SK-N-DZ (cell line): ENCODE data around the gene PTPRJ.

Source experiments
- DNase-seq: peaks from one replicate; pipeline ENCODE4 v3.0.0-alpha.2; 2015; ENCODE audit warnings: low spot score

PTPRJ gene

GRCh38 chr11:48093323-48093722 is 113.0 kb downstream of the PTPRJ start:
- no peak for DNase-seq

GRCh38 chr11:48093795-48094642 is 113.7 kb downstream of the PTPRJ start:
- no peak for DNase-seq

DNA sequence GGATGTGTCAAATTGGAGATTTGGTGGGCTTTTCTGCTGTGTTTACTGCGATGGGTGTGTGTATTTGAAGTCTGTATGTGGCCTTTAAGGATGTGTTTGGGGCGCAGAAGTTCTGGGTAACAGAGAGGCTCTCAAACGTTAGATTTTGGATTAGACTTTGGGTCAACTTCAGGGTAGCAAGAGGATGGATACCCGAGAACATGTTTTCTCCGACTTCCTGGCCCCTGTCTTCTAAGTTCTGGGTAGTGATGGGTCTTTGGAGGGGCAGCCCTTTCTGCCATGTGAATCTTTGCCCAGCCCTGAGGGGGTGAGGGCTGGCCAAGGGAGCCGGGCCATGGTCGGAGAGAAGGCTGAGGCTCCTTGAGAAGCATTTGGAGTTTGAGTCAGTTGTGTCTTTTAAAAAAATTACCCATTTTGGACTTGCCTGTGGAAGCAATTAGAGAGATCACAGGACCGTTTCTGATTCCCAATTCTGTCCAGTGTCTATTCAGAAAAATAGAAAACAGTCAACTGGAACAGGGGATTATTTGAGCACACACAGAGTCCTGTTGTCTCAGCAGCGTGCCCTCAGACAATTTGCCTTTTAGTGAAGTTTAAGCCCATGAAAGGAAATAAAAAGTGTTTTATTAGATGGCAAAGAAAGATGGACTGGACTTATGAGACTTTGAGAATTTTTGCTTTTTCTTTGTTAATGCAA is 114.4 kb downstream of the PTPRJ start:
- DNase-seq = no peak

- no peak for DNase-seq
Observed at GRCh38 chr11:48095779-48096470, 115.6 kb downstream of the PTPRJ start.

- DNase-seq = no peak
Observed at GRCh38 chr11:48096588-48097525, 116.5 kb downstream of the PTPRJ start.

DNA sequence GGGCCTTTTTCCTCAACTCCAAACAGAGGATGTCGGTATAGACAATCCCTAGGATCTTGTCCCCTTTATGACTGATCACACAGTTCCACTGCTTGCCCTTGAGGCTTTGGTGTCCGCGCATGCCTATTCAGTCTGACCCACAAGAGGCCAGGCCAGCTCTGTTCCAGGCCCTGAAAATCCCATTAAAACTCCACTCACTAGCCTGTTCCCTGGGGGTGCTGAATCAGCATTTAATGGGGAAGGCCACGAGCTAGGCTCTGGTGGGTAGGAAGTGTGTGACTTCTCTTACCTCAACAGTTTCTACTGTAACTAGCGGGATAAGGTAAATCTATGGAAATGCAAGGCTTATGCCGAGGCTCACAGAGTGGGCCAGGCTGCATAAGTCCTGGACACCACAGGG is 117.7 kb downstream of the PTPRJ start:
- no peak for DNase-seq

DNA sequence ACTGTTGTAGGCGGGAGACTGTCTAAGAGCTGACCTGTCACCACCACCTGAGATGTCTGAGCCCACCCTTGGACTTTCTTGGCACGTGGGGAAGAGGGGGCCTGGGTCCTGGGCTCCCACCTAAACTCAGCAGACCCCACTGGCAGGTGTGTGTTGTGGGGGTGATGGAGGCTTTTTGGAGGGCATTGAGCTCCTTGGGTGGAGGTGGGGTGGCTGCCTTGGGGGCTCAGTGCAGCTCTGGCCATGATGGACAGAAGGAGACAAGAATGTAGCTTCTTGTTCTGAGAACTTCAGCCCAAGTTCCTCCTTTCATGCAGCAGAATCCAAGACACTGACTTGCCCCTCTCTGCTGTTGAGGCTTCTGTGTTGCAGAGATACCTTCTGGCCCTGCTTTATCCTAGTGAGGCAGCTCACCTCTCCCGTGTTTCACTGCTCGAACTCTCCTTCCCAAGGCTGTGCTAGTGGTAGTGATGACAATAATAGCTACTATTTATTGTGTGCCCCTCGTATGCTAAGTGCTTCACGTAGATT is 119.6 kb downstream of the PTPRJ start:
- DNase-seq = no peak

DNA sequence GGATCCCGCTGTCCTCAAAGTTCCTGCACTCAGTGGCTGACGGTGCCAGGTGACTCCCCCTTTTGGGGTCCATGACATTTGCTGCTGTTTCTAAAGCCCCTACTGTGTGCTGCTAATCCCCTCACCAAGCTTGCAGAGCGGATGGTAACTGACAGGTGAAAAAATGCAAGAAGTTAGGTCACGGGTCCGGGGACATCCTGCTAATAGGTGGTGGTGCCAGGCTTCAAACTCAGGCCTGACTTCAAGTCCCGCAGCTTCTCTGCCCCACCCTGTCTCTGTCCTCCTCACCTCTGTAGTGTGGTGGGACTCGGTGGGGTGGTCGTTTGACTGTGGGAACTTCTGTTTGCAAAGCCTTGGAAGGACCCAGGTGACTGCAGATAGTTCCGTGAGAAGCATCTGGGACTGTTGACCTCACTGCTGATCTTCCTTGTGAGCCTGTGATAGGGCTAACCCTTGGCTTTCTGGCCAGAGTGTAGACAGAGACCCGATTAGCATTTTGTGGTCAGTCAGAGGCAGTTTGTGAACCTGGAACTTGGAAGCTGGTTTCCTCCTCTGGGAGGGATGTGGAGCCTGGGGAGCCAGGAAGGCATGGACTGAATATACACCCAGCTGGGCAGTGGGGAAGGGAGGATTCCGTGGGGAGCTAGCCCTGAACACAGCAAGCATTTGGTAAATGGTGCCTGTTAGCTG is 120.8 kb downstream of the PTPRJ start:
- DNase-seq = no peak

GRCh38 chr11:48101958-48102357 is 121.6 kb downstream of the PTPRJ start:
- no peak for DNase-seq

DNA sequence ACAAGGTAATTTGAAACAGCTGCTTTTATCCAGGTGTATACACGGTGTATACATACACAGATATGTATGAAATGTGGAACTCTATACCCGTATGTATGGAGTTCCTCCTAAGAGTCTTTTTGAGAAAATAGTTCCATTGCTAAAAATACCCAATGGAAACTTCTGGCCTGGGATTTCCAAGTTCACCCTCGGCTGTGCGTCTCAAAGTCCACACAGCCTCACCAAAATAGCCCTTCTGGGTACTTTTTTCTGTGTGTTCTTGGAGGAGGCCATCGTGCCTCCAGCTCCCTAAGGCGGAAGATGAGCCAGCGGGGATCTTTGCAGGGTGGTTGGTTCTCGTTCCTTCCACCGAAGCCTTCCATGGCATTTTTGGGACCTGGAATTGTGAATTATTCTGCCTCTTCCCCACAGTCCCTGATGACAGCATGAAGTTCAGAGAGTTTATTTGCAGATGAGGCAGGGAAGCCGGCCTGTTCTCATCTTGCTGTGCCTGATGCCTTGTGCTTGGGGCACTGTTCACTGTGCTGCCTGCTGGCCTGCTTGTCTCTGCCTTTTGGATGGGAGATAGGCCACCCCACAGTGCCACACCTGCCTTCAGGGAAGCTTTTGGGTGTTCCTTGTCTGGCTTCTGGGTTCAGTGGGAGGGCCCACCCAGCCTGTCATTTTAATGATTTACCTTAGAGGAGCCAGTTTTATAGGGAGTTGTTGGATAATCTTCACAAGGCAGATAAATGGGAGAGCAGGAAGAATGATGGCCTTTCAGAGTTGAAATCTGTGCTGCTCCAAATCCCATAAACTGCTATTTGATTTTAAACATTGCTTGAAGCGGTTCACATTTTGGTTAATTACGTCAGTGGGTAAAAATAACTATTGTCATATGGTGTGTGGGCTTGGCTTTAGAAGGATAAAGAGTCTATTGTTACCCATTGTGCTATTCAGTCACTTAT is 123.5 kb downstream of the PTPRJ start:
- no peak for DNase-seq

- DNase-seq = no peak
Observed at GRCh38 chr11:48104568-48104924, 124.2 kb downstream of the PTPRJ start.

- DNase-seq = no peak
Observed at GRCh38 chr11:48105096-48105990, 125.0 kb downstream of the PTPRJ start.

DNA sequence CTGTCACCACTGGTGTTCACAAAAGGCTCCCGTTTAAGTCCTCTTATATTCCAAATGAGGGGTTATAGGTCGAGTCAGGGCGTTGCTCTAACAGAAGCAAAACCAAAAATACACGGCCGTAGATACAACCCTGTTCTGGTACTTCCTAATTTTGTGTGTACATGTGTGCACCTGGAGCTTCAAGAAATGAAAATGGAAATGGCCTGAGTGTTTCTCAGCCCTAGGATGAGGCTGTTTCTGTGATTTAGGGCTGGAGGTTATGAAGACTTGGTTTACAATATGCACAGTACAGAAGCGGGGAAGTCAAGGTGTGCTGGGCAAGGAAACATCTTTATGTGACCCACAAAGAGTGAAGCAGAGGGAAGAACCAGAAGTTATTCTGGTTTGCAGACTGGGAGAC is 125.8 kb downstream of the PTPRJ start:
- DNase-seq = no peak

DNA sequence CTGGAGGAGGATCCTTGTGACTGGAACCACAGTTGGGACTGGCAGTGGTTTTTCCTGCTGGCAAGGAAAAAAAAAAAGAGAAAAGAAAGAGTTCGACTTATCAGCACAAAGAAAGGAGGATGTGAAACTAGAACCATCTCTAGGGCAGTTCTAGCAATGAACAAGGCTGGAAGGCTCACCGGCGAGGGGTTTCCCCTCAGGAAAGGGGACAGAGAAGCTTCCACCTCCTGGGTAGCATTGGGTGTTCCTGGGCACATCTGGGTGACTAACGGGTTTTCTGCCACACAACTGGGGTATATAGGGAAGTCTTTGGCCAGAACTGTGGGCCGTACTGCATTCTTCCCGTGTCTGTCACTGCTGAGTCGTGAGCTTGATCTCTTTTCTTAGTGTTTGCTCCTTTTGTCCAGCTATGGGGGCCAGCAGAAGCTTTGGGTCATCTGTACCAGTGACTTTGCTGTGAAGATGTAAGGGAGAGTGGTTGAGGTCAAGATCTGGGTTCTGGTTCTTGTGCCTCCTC is 126.9 kb downstream of the PTPRJ start:
- no peak for DNase-seq

GRCh38 chr11:48108231-48109045 is 128.1 kb downstream of the PTPRJ start:
- no peak for DNase-seq

GRCh38 chr11:48109046-48109666 is 128.8 kb downstream of the PTPRJ start:
- DNase-seq = peak; percentile 27

GRCh38 chr11:48110509-48110766 is 130.1 kb downstream of the PTPRJ start:
- no peak for DNase-seq
